Adrenal gland (tissue), 12 donors: ENCODE results near the gene USB1. TPM values are rescaled to one million over a fixed set of nuclear protein-coding genes. Genes with fewer than 3 reads are reported as not detected.

Experiments
- DNase-seq, 7 donors: peaks; one replicate each; pipeline ENCODE4 v3.0.0-alpha.2; 2019 to 2020
- H3K27ac ChIP-seq, 5 donors: fragments of 200-600 bp; sonication (generic) in 4 of 5; 1 replicate in 3 of 5; 2 replicates in 2 of 5; pipeline versions ENCODE4 v1.5.1 to v1.8.0; 2016 to 2020; ENCODE audit warnings: mild to moderate bottlenecking in 1 of 5
- H3K27me3 ChIP-seq: fragments of 200-600 bp; 2 replicates; pipeline ENCODE4 v1.8.0; 2021
- H3K36me3 ChIP-seq, 2 donors: fragments of 200-600 bp; replicated peaks in 1 of 2; 1 replicate in 1 of 2; 2 replicates in 1 of 2; pipeline versions ENCODE4 v1.5.1 to v1.8.0; 2018 to 2022
- H3K4me1 ChIP-seq, 2 donors: fragments of 200-600 bp; replicated peaks in 1 of 2; 1 replicate in 1 of 2; 2 replicates in 1 of 2; pipeline versions ENCODE4 v1.5.1 to v1.8.0; 2018 to 2021
- H3K4me3 ChIP-seq, 4 donors: fragments of 200-600 bp; sonication (generic) in 3 of 4; one replicate each; pipeline ENCODE4 v1.5.1; 2016 to 2018
- H3K9me3 ChIP-seq, 3 donors: fragments of 200-600 bp; sonication (generic) in 1 of 3; replicated peaks in 1 of 3; 1 replicate in 2 of 3; 2 replicates in 1 of 3; pipeline versions ENCODE4 v1.5.1 to v1.8.0; 2016 to 2021
- CTCF ChIP-seq, 6 experiments: fragments of 450-650 bp in 4 of 6; fragments of 200-600 bp in 2 of 6; sonication (generic) in 1 of 6; IDR thresholded peaks; 1 replicate in 5 of 6; 2 replicates in 1 of 6; pipeline versions ENCODE4 v1.5.1 to v1.8.0; 2016 to 2021; ENCODE audit warnings: antibody characterized with exemption in 6 of 6, mild to moderate bottlenecking in 2 of 6, moderate library complexity in 1 of 6
- POLR2A ChIP-seq, 2 donors: fragments of 450-650 bp; IDR thresholded peaks; one replicate each; pipeline ENCODE4 v1.6.1; 2017; ENCODE audit warnings: antibody characterized with exemption in 2 of 2, mild to moderate bottlenecking in 2 of 2, moderate library complexity in 1 of 2
- WGBS, 4 donors: extraction: QIAGEN DNeasy Blood & Tissue Kit in 2 of 4; methylation state at CpG; one replicate each; pipeline versions ENCODE4 v1.1.5 to v1.1.7; 2013 to 2017; 5-methylcytosine and 5-hydroxymethylcytosine counted together
- intact Hi-C, 2 donors: fragments of 100-400 bp; cut with DNase I; formaldehyde crosslinking; loops; one replicate each; pipeline versions ENCODE4 v1.14.1 to v1.15.0; 2022 to 2023
- polyA plus RNA-seq, 3 donors: library from polyadenylated mRNA; stranded (reverse); fragments of 200-250 nt in 2 of 3; fragments of 350-450 nt in 1 of 3; fragmentation: Illumina TruSeq in 1 of 3; extraction: RNeasy Lipid Tissue Mini Kit (QIAGEN cat#74804) in 1 of 3; gene quantifications; one replicate each; pipeline ENCODE4 v1.2.3, GENCODE V29; 2013 to 2014
- total RNA-seq, 9 donors: library from RNA; depleted of rRNA in 4 of 9; stranded (reverse); fragments of >200 nt in 4 of 9; fragments of 120-200 nt in 1 of 9; fragmentation: NEBNext Ultra II Directional in 1 of 9; extraction: Animal tissue kit (Norgen Biotek cat#: 25700) in 1 of 9; gene quantifications; one replicate each; pipeline versions ENCODE4 v1.1.0 to v1.2.4, GENCODE V29; 2013 to 2023
- donor health status: healthy with polysubstance abuse.
- donor health status: Bipolar disorder and iron deficiency.
- donor health status: DM: yes; HTN: yes; CAD: no.
- donor health status: DM: no; HTN: no; CAD: no.
- donor health status: DM: no; HTN: no; CAD: no.
- donor health status: DM: yes; HTN: yes; CAD: no.

Gene USB1
- total and polyA plus RNA-seq, 12 donors = 26.9 to 273 (median 48.3) TPM

- WGBS, 4 donors = 59 to 76% (median 68%) methylated on average over 7 to 8 of the region's 8 CpGs
- no peak for DNase-seq
Observed at GRCh38 chr16:58063377-58064076, 62.3 kb downstream of the USB1 start.

GRCh38 chr16:58070585-58070984 is 69.4 kb downstream of the USB1 start:
- no peak for TF ChIP-seq CTCF (IDR thresholded peaks at IDR 0.05)
- no peak for TF ChIP-seq POLR2A (IDR thresholded peaks at IDR 0.05)
- Histone ChIP-seq H3K4me1 (no peaks in the 10 kb centered on the region), H3K4me3 (no peak overlapping the region), H3K36me3 (no peaks in the 10 kb centered on the region), H3K27ac (no peak overlapping the region), H3K27me3 (no peaks in the 10 kb centered on the region), H3K9me3 (no peaks in the 10 kb centered on the region)
- WGBS, 4 donors = 96 to 97% (median 96%) methylated on average over 4 of the region's 4 CpGs
- intact Hi-C loops = no loop called here
- no peak for DNase-seq

More at GRCh38 chr16:58063377-58064076, 62.3 kb downstream of the USB1 start:
- H3K4me1 ChIP-seq = no peaks in the 10 kb centered on the region
- no peaks in the 10 kb centered on the region for H3K9me3 ChIP-seq
- no peak overlapping the region for H3K4me3 ChIP-seq
- TF ChIP-seq POLR2A (IDR thresholded peaks at IDR 0.05) = no peak
- no peak for TF ChIP-seq CTCF (IDR thresholded peaks at IDR 0.05)
- intact Hi-C loops = no loop called here
- H3K27ac ChIP-seq = no peak overlapping the region
- H3K27me3 ChIP-seq = no peaks in the 10 kb centered on the region
- H3K36me3 ChIP-seq = no peaks in the 10 kb centered on the region

Other genes with a start within 250 kb of the USB1 start
- gene KIFC3, start 198.9 kb upstream of the USB1 start, total RNA-seq = 100 to 1,000 TPM in 1 of 9 donors, 10 to 100 TPM in 8; 17.2 to 100 (median 59.4) TPM
- gene KIFC3, start 198.9 kb upstream of the USB1 start, polyA plus RNA-seq = 100 to 1,000 TPM in 1 of 3 donors, 10 to 100 TPM in 2; 15.5 to 130 (median 71.7) TPM
- gene CNGB1, start 30.3 kb upstream of the USB1 start, total RNA-seq = 1 to 10 TPM in 3 of 9 donors, under 1 TPM in 1, not detected in 5; 0.84 to 2.4 (median 1.8) TPM
- gene CNGB1, start 30.3 kb upstream of the USB1 start, polyA plus RNA-seq = 1 to 10 TPM in 1 of 3 donors, under 1 TPM in 2; 0.67 to 1.9 (median 0.99) TPM
- 10 to 100 TPM in 6 of 9 donors, 1 to 10 TPM in 3; 2.3 to 17.9 (median 10.5) TPM for gene ZNF319, start 735 bp upstream of the USB1 start, total RNA-seq
- gene ZNF319, start 735 bp upstream of the USB1 start, polyA plus RNA-seq = 1 to 10 TPM; 3.2 to 5.0 (median 3.3) TPM
- 10 to 100 TPM in 3 of 9 donors, 1 to 10 TPM in 6; 5.3 to 11.4 (median 7.3) TPM for gene MMP15, start 24.3 kb downstream of the USB1 start, total RNA-seq
- 1 to 10 TPM; 2.5 to 8.6 (median 7.0) TPM for gene MMP15, start 24.3 kb downstream of the USB1 start, polyA plus RNA-seq
- 10 to 100 TPM; 18.6 to 73.3 (median 38.8) TPM for gene CFAP20, start 128.0 kb downstream of the USB1 start, total RNA-seq
- gene CFAP20, start 128.0 kb downstream of the USB1 start, polyA plus RNA-seq = 10 to 100 TPM; 17.1 to 62.5 (median 18.4) TPM
- gene CSNK2A2, start 196.7 kb downstream of the USB1 start, total RNA-seq = 10 to 100 TPM; 18.0 to 76.3 (median 41.1) TPM
- 10 to 100 TPM; 29.3 to 44.1 (median 34.3) TPM for gene CSNK2A2, start 196.7 kb downstream of the USB1 start, polyA plus RNA-seq